Esophagus muscularis mucosa (tissue), 3 donors: ENCODE measurements around the gene ALDH3B1.

ENCODE experiments used
- POLR2A ChIP-seq: fragments of 450-650 bp; IDR thresholded peaks from one replicate; pipeline ENCODE4 v1.6.1; 2017; ENCODE audit warnings: antibody characterized with exemption, moderate library complexity, mild to moderate bottlenecking, low read depth
- POLR2AphosphoS5 ChIP-seq, 2 donors: sonication (generic); formaldehyde crosslinking; IDR thresholded peaks; one replicate each; pipeline ENCODE4 v1.6.1; 2017; ENCODE audit warnings: antibody characterized with exemption in 2 of 2
- TF ChIP-seq, protein P1 (sequence below), 3 experiments: fragments of 200-600 bp in 2 of 3; fragments of 450-650 bp in 1 of 3; sonication (generic) in 2 of 3; IDR thresholded peaks; one replicate each; pipeline ENCODE4 v1.5.1; 2017 to 2019; ENCODE audit warnings: antibody characterized with exemption in 3 of 3, mild to moderate bottlenecking in 2 of 3, moderate library complexity in 1 of 3

DNA sequence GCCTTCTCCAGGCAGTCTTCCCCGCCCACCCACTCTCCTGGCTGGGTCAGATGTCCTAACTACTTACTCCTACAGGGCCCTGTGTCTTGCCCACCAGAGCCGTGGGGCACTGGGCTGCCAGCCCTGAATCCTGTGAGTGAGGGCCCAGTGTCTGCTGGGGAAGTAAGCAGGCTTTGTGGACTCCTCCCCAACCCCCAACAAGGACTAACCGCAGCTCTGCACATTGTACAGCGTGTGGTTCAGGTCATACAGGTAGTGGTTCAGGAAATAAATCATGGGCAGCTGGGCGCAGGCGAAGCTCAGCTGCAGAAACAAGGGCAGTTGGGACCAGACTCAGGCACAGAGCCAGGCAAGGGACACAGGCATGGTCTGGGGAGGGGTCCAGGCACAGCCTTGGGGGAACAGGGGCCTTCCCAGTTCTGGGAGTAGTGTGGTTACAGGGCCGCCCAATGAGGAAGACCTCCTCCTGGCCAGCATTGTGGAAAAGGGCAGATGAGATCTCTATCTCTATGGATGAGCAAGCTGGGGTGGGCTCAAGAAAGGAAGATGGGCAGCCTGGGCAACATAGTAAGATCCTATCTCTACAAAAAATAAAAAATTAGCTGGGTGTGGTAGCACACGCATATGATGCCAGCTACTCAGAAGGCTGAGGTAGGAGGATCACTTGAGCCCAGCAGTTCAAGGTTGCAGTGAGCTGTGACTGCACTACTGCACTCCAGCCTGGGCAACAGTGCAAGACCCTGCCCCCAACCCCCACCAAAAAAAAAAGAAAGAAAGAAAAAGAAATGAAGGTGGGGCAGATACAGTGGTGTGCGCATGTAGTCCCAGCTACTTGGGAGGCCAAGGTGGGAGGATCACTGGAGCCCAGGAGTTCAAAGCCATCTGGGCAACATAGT is 11.7 kb upstream of the ALDH3B1 start:
- TF ChIP-seq POLR2AphosphoS5 (IDR thresholded peaks at IDR 0.05) (no peak), POLR2A (no peak)
- TF ChIP-seq, protein P1, sequence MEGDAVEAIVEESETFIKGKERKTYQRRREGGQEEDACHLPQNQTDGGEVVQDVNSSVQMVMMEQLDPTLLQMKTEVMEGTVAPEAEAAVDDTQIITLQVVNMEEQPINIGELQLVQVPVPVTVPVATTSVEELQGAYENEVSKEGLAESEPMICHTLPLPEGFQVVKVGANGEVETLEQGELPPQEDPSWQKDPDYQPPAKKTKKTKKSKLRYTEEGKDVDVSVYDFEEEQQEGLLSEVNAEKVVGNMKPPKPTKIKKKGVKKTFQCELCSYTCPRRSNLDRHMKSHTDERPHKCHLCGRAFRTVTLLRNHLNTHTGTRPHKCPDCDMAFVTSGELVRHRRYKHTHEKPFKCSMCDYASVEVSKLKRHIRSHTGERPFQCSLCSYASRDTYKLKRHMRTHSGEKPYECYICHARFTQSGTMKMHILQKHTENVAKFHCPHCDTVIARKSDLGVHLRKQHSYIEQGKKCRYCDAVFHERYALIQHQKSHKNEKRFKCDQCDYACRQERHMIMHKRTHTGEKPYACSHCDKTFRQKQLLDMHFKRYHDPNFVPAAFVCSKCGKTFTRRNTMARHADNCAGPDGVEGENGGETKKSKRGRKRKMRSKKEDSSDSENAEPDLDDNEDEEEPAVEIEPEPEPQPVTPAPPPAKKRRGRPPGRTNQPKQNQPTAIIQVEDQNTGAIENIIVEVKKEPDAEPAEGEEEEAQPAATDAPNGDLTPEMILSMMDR (IDR thresholded peaks at IDR 0.05): no peak
